GM18505 (cell line): ENCODE measurements around the gene SH3RF3.

ENCODE experiments used
- ATAC-seq: cut with Tn5 transposase; IDR thresholded peaks from one replicate; pipeline ENCODE4 v1.9.1; 2021; ENCODE audit not compliant: unreplicated experiment
- POLR2A ChIP-seq: IDR thresholded peaks from 4 replicates; pipeline ENCODE4 v1.6.1; 2011; ENCODE audit warnings: borderline replicate concordance; ENCODE audit not compliant: insufficient read depth, insufficient read length; ENCODE audit errors: extremely low read depth

SH3RF3 gene

GRCh38 chr2:109162999-109163398 lies 34.0 kb downstream of the SH3RF3 start:
- TF ChIP-seq POLR2A = no peak
- no peak for ATAC-seq

- no peak for TF ChIP-seq POLR2A
- no peak for ATAC-seq
Observed at GRCh38 chr2:109164311-109164710, 35.3 kb downstream of the SH3RF3 start.

GRCh38 chr2:109164739-109165221 lies 35.8 kb downstream of the SH3RF3 start:
- TF ChIP-seq POLR2A = no peak
- ATAC-seq = no peak

- ATAC-seq = no peak
- no peak for TF ChIP-seq POLR2A
Observed at GRCh38 chr2:109166811-109167210, 37.8 kb downstream of the SH3RF3 start.

- ATAC-seq = no peak
Observed at GRCh38 chr2:109168086-109168485, 39.1 kb downstream of the SH3RF3 start.

GRCh38 chr2:109168716-109169115 lies 39.7 kb downstream of the SH3RF3 start:
- no peak for TF ChIP-seq POLR2A
- ATAC-seq = no peak

More at GRCh38 chr2:109168086-109168485, 39.1 kb downstream of the SH3RF3 start:
- TF ChIP-seq POLR2A = no peak

- TF ChIP-seq POLR2A = no peak
Observed at GRCh38 chr2:109170645-109171044, 41.6 kb downstream of the SH3RF3 start.

GRCh38 chr2:109171444-109172334 lies 42.7 kb downstream of the SH3RF3 start:
- no peak for ATAC-seq

More at GRCh38 chr2:109170645-109171044, 41.6 kb downstream of the SH3RF3 start:
- ATAC-seq = no peak

GRCh38 chr2:109172556-109173105 lies 43.6 kb downstream of the SH3RF3 start:
- ATAC-seq = no peak
- no peak for TF ChIP-seq POLR2A

More at GRCh38 chr2:109171444-109172334, 42.7 kb downstream of the SH3RF3 start:
- no peak for TF ChIP-seq POLR2A

- ATAC-seq = no peak
- TF ChIP-seq POLR2A = no peak
Observed at GRCh38 chr2:109173311-109174171, 44.5 kb downstream of the SH3RF3 start.

GRCh38 chr2:109174214-109174613 lies 45.2 kb downstream of the SH3RF3 start:
- ATAC-seq = no peak
- no peak for TF ChIP-seq POLR2A

- ATAC-seq = no peak
- TF ChIP-seq POLR2A = no peak
Observed at GRCh38 chr2:109174626-109175349, 45.8 kb downstream of the SH3RF3 start.
